Body of pancreas (tissue), 4 donors: Measurements from ENCODE around the gene PTGS2. TPM values are rescaled to one million over a fixed set of nuclear protein-coding genes. Genes with fewer than 3 reads are reported as not detected.
"Not testable (repeated sequence)": the region's sequence is repeated elsewhere in the genome, so short reads cannot be mapped to it uniquely, and the experiment has no call there.

ENCODE experiments used
- ATAC-seq: fragments of 150-250 bp; one replicate; pipeline ENCODE4 v1.9.1; 2016
- DNase-seq, 4 donors: peaks; one replicate each; pipeline ENCODE4 v3.0.0-alpha.2; 2019
- H3K27ac ChIP-seq, 4 donors: fragments of 200-600 bp; sonication (generic); 1 replicate in 3 of 4; 2 replicates in 1 of 4; pipeline versions ENCODE4 v1.5.1 to v1.6.1; 2016 to 2019; ENCODE audit warnings: mild to moderate bottlenecking in 1 of 4, mixed read lengths in 1 of 4, moderate library complexity in 1 of 4
- H3K27me3 ChIP-seq, 2 donors: fragments of 200-600 bp; sonication (generic); one replicate each; pipeline ENCODE4 v1.6.0; 2016; ENCODE audit warnings: mild to moderate bottlenecking in 1 of 2
- H3K36me3 ChIP-seq, 2 donors: fragments of 200-600 bp; sonication (generic); replicated peaks in 1 of 2; 2 replicates each; pipeline ENCODE4 v1.5.1; 2016; ENCODE audit warnings: low read depth in 2 of 2; ENCODE audit not compliant: insufficient read depth in 1 of 2
- H3K4me1 ChIP-seq: fragments of 200-600 bp; sonication (generic); one replicate; pipeline ENCODE4 v1.6.0; 2016
- H3K4me3 ChIP-seq, 2 donors: fragments of 200-600 bp; sonication (generic); 1 replicate in 1 of 2; 2 replicates in 1 of 2; pipeline ENCODE4 v1.5.1; 2016 to 2019
- H3K9me3 ChIP-seq, 3 donors: fragments of 200-600 bp; sonication (generic); 1 replicate in 2 of 3; 2 replicates in 1 of 3; pipeline ENCODE4 v1.5.1; 2016
- POLR2A ChIP-seq, 3 donors: fragments of 450-650 bp; IDR thresholded peaks; one replicate each; pipeline ENCODE4 v1.6.1; 2016; ENCODE audit warnings: antibody characterized with exemption in 3 of 3, mild to moderate bottlenecking in 2 of 3
- WGBS, 2 donors: methylation state at CpG; one replicate each; pipeline ENCODE4 v1.1.5; 2017; 5-methylcytosine and 5-hydroxymethylcytosine counted together
- intact Hi-C: fragments of 100-400 bp; cut with DNase I; formaldehyde crosslinking; loops from one replicate; pipeline ENCODE4 v1.15.1; 2023
- total RNA-seq, 2 donors: library from RNA; depleted of rRNA; stranded (reverse); fragments of >200 nt; gene quantifications; one replicate each; pipeline ENCODE4 v1.1.0, GENCODE V29; 2016
- TF ChIP-seq, protein P1 (sequence below), 7 experiments: fragments of 450-650 bp in 4 of 7; fragments of 200-600 bp in 3 of 7; sonication (generic) in 3 of 7; IDR thresholded peaks; one replicate each; pipeline ENCODE4 v1.5.1; 2016 to 2019; ENCODE audit warnings: antibody characterized with exemption in 7 of 7

PTGS2 gene
- total RNA-seq, 2 donors from 2014 or later, result 1.3 to 3.3 TPM

DNA sequence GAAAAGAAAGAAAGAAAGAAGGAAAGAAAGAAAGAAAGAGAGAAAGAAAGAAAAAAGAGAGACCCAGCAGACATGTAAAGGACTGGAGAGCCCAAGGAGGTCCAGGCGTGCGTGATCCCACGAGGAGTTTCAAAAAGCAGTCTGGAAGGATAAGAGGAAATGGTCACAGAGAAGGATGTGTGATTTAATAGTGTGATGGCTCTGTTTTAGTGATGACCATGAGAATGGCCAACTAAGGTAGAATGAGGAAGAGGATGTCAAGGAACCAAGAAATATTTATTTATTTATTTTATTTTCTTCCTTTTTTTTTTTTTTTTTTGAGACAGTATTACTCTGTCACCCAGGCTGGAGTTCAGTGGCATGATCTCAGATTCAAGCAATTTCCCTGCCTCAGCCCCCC lies 25.5 kb downstream of the PTGS2 start:
- Histone ChIP-seq H3K36me3 (no peaks in the 10 kb centered on the region), H3K4me3 (no peak overlapping the region), H3K4me1 (no peaks in the 10 kb centered on the region), H3K9me3 (no peaks in the 10 kb centered on the region), H3K27ac (no peak overlapping the region), H3K27me3 (no peaks in the 10 kb centered on the region)
- 68 to 78% methylated on average over 3 of the region's 3 CpGs for WGBS, 2 donors
- no peak for ATAC-seq
- intact Hi-C loops, result no loop called here
- TF ChIP-seq POLR2A (IDR thresholded peaks at IDR 0.05), result no peak
- TF ChIP-seq, protein P1, sequence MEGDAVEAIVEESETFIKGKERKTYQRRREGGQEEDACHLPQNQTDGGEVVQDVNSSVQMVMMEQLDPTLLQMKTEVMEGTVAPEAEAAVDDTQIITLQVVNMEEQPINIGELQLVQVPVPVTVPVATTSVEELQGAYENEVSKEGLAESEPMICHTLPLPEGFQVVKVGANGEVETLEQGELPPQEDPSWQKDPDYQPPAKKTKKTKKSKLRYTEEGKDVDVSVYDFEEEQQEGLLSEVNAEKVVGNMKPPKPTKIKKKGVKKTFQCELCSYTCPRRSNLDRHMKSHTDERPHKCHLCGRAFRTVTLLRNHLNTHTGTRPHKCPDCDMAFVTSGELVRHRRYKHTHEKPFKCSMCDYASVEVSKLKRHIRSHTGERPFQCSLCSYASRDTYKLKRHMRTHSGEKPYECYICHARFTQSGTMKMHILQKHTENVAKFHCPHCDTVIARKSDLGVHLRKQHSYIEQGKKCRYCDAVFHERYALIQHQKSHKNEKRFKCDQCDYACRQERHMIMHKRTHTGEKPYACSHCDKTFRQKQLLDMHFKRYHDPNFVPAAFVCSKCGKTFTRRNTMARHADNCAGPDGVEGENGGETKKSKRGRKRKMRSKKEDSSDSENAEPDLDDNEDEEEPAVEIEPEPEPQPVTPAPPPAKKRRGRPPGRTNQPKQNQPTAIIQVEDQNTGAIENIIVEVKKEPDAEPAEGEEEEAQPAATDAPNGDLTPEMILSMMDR (IDR thresholded peaks at IDR 0.05), result no peak
- no peak for DNase-seq

DNA sequence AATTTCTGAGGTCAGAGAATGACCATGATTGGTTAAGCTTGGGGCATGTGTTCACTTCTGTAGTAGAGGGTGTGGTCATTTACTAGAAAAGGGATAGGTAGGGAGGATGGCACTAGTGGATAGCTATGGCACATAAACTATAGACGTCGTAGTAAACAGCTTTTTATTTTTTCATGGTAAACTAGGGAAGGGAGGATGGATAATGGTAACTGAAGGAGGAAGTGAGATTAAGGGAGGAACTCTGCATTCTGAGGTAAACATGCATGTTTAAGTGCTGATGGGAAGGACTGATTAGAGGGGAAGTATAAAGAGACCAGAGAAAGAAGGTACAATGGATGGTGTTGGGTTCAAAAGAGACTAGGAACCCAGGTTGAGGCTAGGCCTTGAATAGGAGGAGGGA lies 26.9 kb downstream of the PTGS2 start:
- no peaks in the 10 kb centered on the region for H3K27me3 ChIP-seq
- H3K27ac ChIP-seq, result no peak overlapping the region
- H3K9me3 ChIP-seq, result no peaks in the 10 kb centered on the region
- TF ChIP-seq, protein P1 (IDR thresholded peaks at IDR 0.05), result no peak
- no peak for TF ChIP-seq POLR2A (IDR thresholded peaks at IDR 0.05)
- DNase-seq, result no peak
- H3K4me3 ChIP-seq, result no peak overlapping the region
- WGBS, 2 donors, result 37 to 62% methylated on average over 2 of the region's 2 CpGs
- intact Hi-C loops, result no loop called here
- no peaks in the 10 kb centered on the region for H3K4me1 ChIP-seq
- H3K36me3 ChIP-seq, result no peaks in the 10 kb centered on the region
- no peak for ATAC-seq

DNA sequence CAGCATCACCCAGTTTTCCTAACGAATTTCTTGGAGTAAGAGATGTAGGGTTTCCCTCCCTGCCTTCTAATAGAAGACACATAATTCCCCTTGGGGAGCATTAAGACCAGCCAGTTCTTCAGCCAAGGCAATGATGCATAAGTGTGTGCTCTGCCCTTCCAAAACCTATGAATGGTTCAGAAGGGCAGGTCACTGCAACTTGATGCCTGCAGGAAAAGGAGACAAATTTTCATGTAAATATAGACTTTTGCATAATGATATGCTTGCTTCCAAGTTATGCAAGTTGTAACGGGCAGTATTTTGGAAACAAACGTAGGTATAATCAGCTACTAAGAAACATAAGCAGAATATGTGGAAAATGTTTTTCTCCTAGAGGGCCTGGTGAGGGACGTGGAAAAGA lies 31.6 kb downstream of the PTGS2 start:
- no peak for DNase-seq
- no peak overlapping the region for H3K4me3 ChIP-seq
- no peaks in the 10 kb centered on the region for H3K4me1 ChIP-seq
- no peak for ATAC-seq
- intact Hi-C loops, result no loop called here
- no peaks in the 10 kb centered on the region for H3K36me3 ChIP-seq
- TF ChIP-seq, protein P1 (IDR thresholded peaks at IDR 0.05), result no peak
- TF ChIP-seq POLR2A (IDR thresholded peaks at IDR 0.05), result no peak
- H3K27ac ChIP-seq, result no peak overlapping the region
- H3K27me3 ChIP-seq, result no peaks in the 10 kb centered on the region
- H3K9me3 ChIP-seq, result no peaks in the 10 kb centered on the region
- 37 to 42% methylated on average over 4 of the region's 4 CpGs for WGBS, 2 donors

DNA sequence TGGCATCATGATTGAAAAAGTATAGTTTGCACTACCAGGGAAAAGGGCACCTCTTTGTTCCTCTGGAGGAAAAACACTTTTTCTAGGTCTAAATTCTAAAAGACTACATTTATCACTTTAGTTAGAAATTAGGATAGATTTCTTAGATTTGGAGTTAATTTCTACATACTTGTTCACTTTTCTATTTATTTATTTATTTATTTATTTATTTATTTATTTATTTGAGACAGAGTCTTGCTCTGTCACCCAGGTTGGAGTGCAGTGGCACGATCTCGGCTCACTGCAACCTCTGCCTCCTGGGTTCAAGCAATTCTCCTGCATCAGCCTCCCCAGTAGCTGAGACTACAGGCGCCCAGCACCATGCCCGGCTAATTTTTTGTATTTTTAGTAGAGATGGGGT lies 32.2 kb downstream of the PTGS2 start:
- H3K4me3 ChIP-seq, ATAC-seq, H3K27me3 ChIP-seq, H3K36me3 ChIP-seq, DNase-seq, intact Hi-C loops, H3K27ac ChIP-seq, H3K9me3 ChIP-seq, H3K4me1 ChIP-seq: not testable (repeated sequence)
- 74 to 77% methylated on average over 4 of the region's 4 CpGs for WGBS, 2 donors

DNA sequence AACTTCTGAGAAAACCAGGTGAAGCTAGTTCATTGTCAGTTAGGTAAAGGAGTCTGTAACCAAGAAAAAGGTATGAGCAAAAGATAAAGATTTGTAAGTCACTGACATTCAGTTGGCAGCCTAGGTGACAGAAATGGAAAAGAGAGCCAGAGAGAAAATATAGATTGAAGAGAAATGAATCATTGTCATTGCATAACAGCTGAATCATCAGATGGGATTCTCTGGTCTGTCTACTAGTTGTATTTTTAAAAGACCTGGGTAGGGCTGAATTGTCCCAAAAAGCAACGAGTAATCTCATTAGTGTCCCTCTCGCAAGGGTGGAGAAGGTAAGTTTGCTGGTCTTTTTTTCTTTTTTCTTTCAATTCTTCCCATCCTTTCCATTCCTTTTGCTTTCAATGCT lies 36.6 kb downstream of the PTGS2 start:
- no peak overlapping the region for H3K27ac ChIP-seq
- DNase-seq (no peak), ATAC-seq (no peak)
- H3K27me3 ChIP-seq, result no peaks in the 10 kb centered on the region
- H3K36me3 ChIP-seq, result no peaks in the 10 kb centered on the region
- no peak overlapping the region for H3K4me3 ChIP-seq
- 71 to 78% methylated on average over 2 of the region's 2 CpGs for WGBS, 2 donors
- intact Hi-C loops, result no loop called here
- TF ChIP-seq POLR2A (IDR thresholded peaks at IDR 0.05), result no peak
- TF ChIP-seq, protein P1 (IDR thresholded peaks at IDR 0.05), result no peak
- H3K9me3 ChIP-seq, result no peaks in the 10 kb centered on the region
- H3K4me1 ChIP-seq, result no peaks in the 10 kb centered on the region

DNA sequence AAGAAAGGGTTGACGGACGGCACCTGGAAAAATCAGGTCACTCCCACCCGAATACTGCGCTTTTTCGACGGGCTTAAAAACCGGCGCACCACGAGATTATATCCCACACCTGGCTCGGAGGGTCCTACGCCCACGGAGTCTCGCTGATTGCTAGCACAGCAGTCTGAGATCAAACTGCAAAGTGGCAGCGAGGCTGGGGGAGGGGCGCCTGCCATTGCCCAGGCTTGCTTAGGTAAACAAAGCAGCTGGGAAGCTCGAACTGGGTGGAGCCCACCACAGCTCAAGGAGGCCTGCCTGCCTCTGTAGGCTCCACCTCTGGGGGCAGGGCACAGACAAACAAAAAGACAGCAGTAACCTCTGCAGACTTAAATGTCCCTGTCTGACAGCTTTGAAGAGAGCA lies 42.7 kb downstream of the PTGS2 start:
- H3K9me3 ChIP-seq, ATAC-seq, DNase-seq, H3K27ac ChIP-seq, intact Hi-C loops, H3K36me3 ChIP-seq, H3K4me1 ChIP-seq, H3K4me3 ChIP-seq, H3K27me3 ChIP-seq: not testable (repeated sequence)
- 53 to 70% methylated on average over 9 to 15 of the region's 16 CpGs for WGBS, 2 donors
